Sciatic nerve (tissue), 2 donors: ENCODE measurements around the gene POLR2C. TPM values are rescaled to one million over a fixed set of nuclear protein-coding genes. Genes with fewer than 3 reads are reported as not detected.
"Not testable (repeated sequence)": the region's sequence is repeated elsewhere in the genome, so short reads cannot be mapped to it uniquely, and the experiment has no call there.

Experiments
- ATAC-seq: fragments of 200-7000 bp; cut with Tn5 transposase; one replicate; pipeline ENCODE4 v1.9.1; 2020; ENCODE audit warnings: mild to moderate bottlenecking, moderate library complexity
- DNase-seq: peaks from one replicate; pipeline ENCODE4 v3.0.0-alpha.2; 2020; ENCODE audit warnings: low spot score
- intact Hi-C: fragments of 100-400 bp; cut with DNase I; formaldehyde crosslinking; loops from one replicate; pipeline ENCODE4 v1.14.2; 2022
- total RNA-seq: library from RNA; stranded (reverse); fragmentation: NEBNext Ultra II Directional; extraction: Animal tissue kit (Norgen Biotek cat#: 25700); gene quantifications from one replicate; pipeline ENCODE4 v1.2.1, GENCODE V29; 2021
- donor health status: DM: no; HTN: no; CAD: no.
- donor health status: DM: no; HTN: no; CAD: no.

POLR2C gene
- 42.6 TPM for total RNA-seq

- DNase-seq: peak; percentile 92
- intact Hi-C loops: no loop called here
- peak; percentile 95 for ATAC-seq
Measured at GRCh38 chr16:57462209-57462977, at the start of gene POLR2C. POLR2C (plus strand) TSS chr16:57462679; CDS start chr16:57462725, 46 bp downstream.

- ATAC-seq (no peak), DNase-seq (no peak)
- intact Hi-C loops: no loop called here
Measured at GRCh38 chr16:57413301-57413730, 49.2 kb upstream of the POLR2C start.

- intact Hi-C loops: no loop called here
- ATAC-seq (no peak), DNase-seq (no peak)
Measured at GRCh38 chr16:57413733-57414132, 48.7 kb upstream of the POLR2C start.

- ATAC-seq (no peak), DNase-seq (peak; percentile 65)
- intact Hi-C loops: loop anchor here (5.0 kb wide), 1 partner anchor 114 kb away; no protein-coding TSS in a partner anchor
Measured at GRCh38 chr16:57416084-57416483, 46.4 kb upstream of the POLR2C start.

GRCh38 chr16:57419506-57419905 is 43.0 kb upstream of the POLR2C start:
- no peak for DNase-seq
- ATAC-seq: no peak
- intact Hi-C loops: loop anchor here (5.0 kb wide), 1 partner anchor 117 kb away; no protein-coding TSS in a partner anchor

GRCh38 chr16:57422026-57422944 is 40.2 kb upstream of the POLR2C start:
- peak; percentile 70 for ATAC-seq
- intact Hi-C loops: loop anchor here (2.0 kb wide), 1 partner anchor 95 kb away; no protein-coding TSS in a partner anchor
- DNase-seq: peak; percentile 75

GRCh38 chr16:57423152-57423551 is 39.3 kb upstream of the POLR2C start:
- intact Hi-C loops: loop anchor here (2.0 kb wide), 1 partner anchor 94 kb away; no protein-coding TSS in a partner anchor
- ATAC-seq: no peak

GRCh38 chr16:57424583-57424982 is 37.9 kb upstream of the POLR2C start:
- intact Hi-C loops: no loop called here
- no peak for DNase-seq
- ATAC-seq: no peak

More at GRCh38 chr16:57423152-57423551, 39.3 kb upstream of the POLR2C start:
- no peak for DNase-seq

- DNase-seq: no peak
- intact Hi-C loops: no loop called here
- ATAC-seq: no peak
Measured at GRCh38 chr16:57426356-57426755, 36.1 kb upstream of the POLR2C start.

GRCh38 chr16:57427307-57427706 is 35.2 kb upstream of the POLR2C start:
- intact Hi-C loops: no loop called here
- ATAC-seq (no peak), DNase-seq (no peak)

GRCh38 chr16:57427824-57428223 is 34.7 kb upstream of the POLR2C start:
- intact Hi-C loops: no loop called here
- DNase-seq (no peak), ATAC-seq (no peak)

GRCh38 chr16:57430955-57431354 is 31.5 kb upstream of the POLR2C start:
- ATAC-seq (no peak), DNase-seq (no peak)
- intact Hi-C loops: no loop called here

GRCh38 chr16:57432505-57432904 is 30.0 kb upstream of the POLR2C start:
- DNase-seq (no peak), ATAC-seq (no peak)
- intact Hi-C loops: no loop called here

- intact Hi-C loops: no loop called here
- no peak for ATAC-seq
- DNase-seq: no peak
Measured at GRCh38 chr16:57432989-57433388, 29.5 kb upstream of the POLR2C start.

- intact Hi-C loops: no loop called here
- no peak for DNase-seq
- ATAC-seq: no peak
Measured at GRCh38 chr16:57434003-57434402, 28.5 kb upstream of the POLR2C start.

- ATAC-seq (no peak), DNase-seq (no peak)
- intact Hi-C loops: no loop called here
Measured at GRCh38 chr16:57435838-57436237, 26.6 kb upstream of the POLR2C start.

- ATAC-seq, intact Hi-C loops: not testable (repeated sequence)
Measured at GRCh38 chr16:57439947-57440346, 22.5 kb upstream of the POLR2C start.

GRCh38 chr16:57440551-57440950 is 21.9 kb upstream of the POLR2C start:
- intact Hi-C loops, ATAC-seq, DNase-seq: not testable (repeated sequence)

More at GRCh38 chr16:57439947-57440346, 22.5 kb upstream of the POLR2C start:
- DNase-seq: not testable (repeated sequence)

- no peak for DNase-seq
- intact Hi-C loops: no loop called here
- no peak for ATAC-seq
Measured at GRCh38 chr16:57444711-57445110, 17.8 kb upstream of the POLR2C start.

- DNase-seq: no peak
- intact Hi-C loops: no loop called here
- ATAC-seq: no peak
Measured at GRCh38 chr16:57445510-57445909, 17.0 kb upstream of the POLR2C start.
